Neuron (in vitro differentiated cells): ENCODE measurements around the gene COPS9.

Source experiments
- H2AFZ ChIP-seq: one replicate; pipeline ENCODE4 v1.6.1; 2013; ENCODE audit warnings: low read depth, mild to moderate bottlenecking, inconsistent platforms, low read length, moderate library complexity
- H3K27me3 ChIP-seq: one replicate; pipeline ENCODE4 v1.6.1; 2013; ENCODE audit warnings: low read length; ENCODE audit not compliant: insufficient read depth
- H3K36me3 ChIP-seq: one replicate; pipeline ENCODE4 v1.6.1; 2013; ENCODE audit warnings: low read length; ENCODE audit not compliant: insufficient read depth
- H3K4me1 ChIP-seq: one replicate; pipeline ENCODE4 v1.6.1; 2013; ENCODE audit warnings: low read length; ENCODE audit not compliant: insufficient read depth
- H3K4me3 ChIP-seq: 2 replicates; pipeline ENCODE4 v1.5.1; 2013; ENCODE audit warnings: mild to moderate bottlenecking, low read length, moderate library complexity
- H3K9me3 ChIP-seq: one replicate; pipeline ENCODE4 v1.6.1; 2013; ENCODE audit warnings: low read length

COPS9 gene

DNA sequence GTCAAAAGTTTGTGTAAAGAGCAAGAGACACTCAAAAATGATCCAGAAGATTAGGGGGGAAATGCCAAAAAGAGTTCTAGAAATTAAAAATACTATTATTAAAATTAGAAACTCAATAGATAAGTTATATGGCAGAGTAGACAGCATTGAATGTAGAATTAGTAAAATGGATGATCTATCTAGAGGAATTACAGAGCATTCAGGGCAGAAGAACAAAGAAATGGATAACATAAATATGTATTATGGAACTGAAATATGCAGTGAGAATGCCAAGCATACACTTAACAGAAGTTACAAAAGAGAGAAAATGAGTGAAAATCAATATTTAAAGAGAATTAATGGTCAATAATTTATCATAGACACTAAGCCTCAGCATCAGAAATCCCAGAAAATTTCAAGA, 49.5 kb downstream of the COPS9 start:
- Histone ChIP-seq H3K9me3 (peaks cover 2% of the 10 kb centered on the region), H3K4me1 (no peaks in the 10 kb centered on the region), H3K36me3 (no peaks in the 10 kb centered on the region), H3K4me3 (no peak overlapping the region), H2AFZ (no peak overlapping the region), H3K27me3 (peaks cover 9% of the 10 kb centered on the region)
